Embryonic facial prominence (tissue), 1 donor: ENCODE data around the gene IMMP2L.

Source experiments
- DNase-seq: peaks from one replicate; pipeline ENCODE4 v3.0.0-alpha.2; 2016; ENCODE audit errors: extremely low spot score

IMMP2L gene

DNA sequence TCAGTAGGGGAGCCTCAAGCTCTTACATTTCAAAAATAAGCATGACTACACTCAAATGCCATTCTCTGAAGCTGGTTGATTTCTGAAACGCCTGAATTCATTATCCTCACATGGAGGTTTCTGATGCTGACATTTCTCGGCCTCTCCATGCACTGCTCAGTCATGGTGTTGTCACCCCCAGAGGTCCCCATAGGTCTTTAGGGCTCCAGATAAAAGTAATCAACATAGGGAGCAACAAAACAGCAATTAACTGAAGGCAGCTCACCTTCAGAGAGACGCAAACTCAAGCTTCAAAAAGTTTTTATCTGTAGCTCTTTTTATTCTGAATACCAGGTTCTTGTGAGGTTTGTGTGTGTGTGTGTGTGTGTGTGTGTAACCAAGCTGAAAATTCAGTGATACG is 694.5 kb downstream of the IMMP2L start:
- peak; percentile 21 for DNase-seq

DNA sequence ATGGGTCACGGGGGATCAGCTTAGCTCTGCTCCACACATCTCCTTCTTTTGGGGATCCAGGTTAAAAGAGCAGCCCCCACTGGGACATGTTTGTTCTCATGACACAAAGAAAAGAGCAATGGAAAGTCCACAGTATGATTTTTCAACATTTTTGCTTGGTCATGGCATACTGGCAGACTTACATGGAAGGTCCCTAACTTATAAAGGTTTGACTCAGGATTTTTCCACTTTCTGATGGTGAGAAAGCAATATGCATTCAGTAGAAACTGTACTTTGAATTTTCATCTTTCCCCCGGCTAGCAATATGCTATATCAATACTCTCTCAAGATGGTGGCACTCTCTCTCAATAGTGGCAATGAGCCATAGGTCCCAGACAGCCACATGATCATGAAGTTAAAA is 699.0 kb downstream of the IMMP2L start:
- no peak for DNase-seq

DNA sequence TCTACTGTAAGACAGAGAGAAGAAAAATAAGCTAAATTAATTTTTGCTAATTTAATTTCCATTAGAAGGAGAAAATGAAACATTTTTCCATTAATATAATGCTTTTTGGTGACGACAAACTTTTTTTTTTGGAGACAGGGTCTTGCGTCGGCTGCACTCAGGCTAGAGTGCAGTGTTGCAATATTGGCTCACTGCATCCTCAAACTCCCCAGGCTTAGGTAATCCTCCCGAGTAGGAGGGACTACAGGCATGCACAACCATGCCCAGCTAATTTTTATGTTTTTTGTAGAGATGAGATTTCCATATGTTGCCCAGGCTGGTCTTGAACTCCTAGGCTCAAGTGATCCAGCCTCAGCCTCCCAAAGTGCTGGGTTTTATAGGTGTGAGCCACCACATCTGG is 701.1 kb downstream of the IMMP2L start:
- DNase-seq: no peak

DNA sequence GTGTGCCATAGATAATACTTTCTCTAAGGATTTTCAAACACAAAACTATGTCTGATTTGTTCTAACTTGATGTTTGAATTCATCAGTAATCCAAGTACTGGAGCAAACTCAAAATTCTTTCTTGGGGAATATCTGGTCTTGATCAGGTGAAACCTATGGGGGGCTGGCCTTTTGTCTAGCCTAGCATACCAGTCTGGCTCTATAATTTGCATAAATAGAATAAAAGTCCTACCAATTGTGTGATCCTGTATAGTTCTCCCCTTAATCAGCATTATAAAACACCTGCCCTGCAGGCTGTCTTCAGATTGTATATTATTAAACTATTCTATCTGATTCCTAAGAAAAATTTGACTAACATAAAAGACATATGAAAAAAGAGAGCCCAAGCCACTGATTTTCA is 705.2 kb downstream of the IMMP2L start:
- no peak for DNase-seq

DNA sequence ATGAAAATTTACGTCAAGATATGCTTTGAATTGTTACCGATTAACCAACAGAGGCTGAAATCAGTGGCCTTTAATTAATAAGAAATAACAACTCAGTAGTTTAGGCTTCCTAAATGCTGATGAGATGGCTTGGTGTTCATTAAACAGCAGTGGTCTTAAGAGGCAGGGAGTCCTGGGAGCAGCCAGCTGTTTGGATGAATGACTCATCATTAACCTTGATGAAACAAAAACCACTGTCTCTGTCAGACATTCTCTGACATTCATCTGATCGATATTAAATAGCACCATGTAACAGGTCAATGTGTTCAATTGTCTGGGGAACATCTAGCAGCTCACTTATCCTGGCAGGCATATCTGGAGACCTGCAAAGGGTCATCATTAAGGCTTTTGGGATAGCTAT is 705.6 kb downstream of the IMMP2L start:
- no peak for DNase-seq

DNA sequence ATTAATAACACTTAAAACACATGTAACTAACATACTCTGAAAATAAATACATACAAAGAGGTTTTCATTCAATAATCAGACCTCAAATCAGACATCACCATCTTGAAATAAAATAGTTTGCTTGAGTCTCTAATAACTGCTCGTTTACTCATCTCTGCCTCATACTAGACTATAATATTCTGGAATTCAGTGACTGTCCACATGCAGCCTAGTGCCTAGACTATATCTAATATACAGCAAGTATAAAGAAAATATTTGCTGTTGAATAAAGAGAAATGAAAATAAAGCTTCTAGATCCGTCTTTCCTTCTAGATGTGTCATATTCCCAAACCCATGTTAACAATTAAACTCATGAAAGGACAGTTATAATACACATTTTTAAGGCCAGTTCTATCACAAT is 707.6 kb downstream of the IMMP2L start:
- no peak for DNase-seq

DNA sequence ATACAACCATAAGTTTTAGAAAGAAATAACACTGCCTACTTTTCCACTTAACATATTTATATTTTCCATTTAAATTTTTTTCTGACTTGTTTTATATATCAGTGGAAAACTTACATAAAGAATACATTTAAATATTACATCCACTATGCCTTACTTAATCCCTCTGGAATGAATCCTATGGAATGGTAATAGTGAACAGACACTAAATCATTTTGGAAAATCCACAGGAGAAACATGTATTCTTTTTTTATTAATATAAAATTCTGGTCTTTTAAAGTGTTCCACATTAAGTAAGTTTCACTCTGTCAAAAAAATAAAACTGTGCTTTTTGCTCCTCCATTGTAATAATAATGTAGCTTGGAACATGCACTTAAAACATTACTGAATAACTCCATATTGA is 708.1 kb downstream of the IMMP2L start:
- no peak for DNase-seq

DNA sequence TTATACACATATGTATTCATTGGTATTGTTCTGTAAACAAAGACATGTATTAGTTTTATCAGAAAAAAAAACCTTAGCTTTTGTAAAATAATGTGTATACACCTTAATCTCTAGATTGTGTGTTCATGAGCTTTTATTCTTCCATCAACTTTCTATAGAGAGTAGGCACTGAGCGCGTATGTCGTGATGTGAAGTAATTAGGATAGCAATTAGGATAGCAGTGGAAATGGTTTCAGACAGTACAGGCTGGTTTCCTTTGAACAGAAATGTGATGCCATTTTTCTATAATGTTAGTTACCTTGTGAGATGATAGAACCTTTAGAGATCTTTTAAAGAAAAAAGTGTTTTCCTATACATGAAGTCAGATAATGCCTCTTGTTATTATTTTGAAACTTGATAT is 709.0 kb downstream of the IMMP2L start:
- no peak for DNase-seq

DNA sequence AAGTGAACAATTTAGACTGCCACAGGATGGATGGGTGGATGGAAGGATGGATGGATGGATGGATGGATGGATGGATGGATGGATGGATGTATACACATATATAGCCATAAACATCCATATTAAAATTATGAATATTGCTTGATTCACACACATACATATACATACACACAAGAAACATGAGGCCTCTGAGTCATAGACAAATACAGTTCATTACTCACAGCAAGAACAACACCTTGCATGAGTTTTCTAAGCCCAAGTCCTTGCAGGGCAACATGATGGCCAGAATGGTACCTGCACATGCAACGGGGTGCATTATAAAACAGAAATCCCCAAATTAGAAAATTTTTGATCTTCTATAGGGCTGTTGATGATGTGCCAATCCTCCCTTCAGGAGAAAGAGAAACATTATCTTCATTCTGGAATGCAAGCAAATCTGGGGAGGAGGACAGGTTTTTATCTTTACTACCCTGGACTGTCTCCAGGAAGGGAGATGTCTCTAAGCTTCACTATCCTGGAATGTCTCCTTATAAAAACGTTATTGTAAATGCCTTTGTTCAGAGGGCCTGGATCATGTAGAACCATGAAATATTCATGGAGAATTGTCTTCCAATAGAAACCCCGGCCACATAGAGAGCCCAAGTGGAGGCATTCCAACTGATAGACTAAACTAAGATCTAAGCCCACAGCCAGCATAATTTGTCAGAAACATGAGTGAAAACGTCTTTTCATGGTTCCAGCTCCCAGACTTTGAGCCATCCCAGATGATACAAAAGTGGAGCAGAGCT is 709.9 kb downstream of the IMMP2L start:
- no peak for DNase-seq

DNA sequence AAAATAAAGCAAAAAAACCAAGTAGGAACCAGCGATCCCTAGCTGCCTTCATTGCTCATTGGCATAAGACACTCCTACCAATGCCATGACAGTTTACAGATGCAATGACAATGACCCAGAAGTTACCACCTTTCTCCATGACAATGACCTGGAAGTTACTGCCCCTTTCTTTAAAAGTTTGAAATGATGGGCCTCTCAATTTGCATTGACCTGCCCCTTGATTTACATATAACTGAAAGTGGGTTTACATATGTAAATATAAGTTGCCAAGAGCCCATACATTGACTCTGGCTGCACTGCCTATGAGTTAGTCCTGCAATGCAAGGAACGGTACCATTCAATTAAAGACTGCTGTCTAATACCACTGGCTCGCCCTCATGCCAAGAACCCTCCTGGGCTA is 712.1 kb downstream of the IMMP2L start:
- no peak for DNase-seq

DNA sequence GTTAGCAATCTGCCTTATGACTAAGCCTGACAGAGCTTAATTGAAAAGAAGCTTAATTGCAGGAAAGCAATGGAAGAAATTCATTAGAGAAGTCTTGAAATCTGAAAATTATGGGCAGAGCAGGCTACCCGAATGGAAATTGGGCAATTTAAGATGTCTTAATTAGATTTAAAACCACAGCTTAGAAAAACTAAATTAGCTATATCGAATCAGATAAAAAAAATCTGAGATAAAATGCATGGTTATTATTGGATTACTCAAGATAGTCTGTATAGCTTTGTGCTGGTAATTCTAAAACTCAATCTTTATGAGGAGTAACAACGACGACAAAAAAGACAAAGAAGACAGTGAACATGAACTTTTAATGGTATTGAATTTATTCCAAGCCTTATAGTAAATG is 719.5 kb downstream of the IMMP2L start:
- DNase-seq: no peak

DNA sequence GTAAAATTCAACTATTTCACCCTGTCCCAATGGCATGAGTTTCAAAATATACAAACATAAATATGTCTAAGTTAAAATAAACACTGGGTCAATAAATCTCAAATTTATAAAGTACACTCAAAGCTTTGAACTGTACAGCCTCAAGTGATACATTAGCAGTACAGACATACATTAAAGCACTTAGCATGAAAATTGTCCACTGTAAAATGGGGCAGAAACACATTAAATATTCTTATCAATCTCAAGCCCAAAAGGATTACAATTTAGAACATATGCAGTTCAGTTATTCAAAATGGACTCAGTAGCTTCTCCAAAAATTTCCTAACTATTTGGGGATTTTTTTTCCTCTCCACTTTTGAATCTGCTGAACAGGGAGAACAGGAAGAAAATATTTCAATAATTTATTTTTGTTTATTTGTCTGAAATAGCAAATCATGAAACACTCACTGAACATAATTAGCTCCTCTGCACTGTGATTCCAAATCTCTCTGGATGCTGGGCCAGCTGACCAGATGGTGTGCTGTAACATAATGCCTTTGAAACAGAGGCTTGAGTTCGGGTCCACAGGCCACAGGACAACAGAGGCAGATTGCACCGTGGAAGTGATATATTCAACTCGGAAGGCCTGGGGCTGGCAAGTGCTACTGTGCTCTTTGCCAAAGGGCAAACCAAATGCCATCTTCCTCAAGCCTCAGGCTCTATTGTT is 720.3 kb downstream of the IMMP2L start:
- DNase-seq: no peak

DNA sequence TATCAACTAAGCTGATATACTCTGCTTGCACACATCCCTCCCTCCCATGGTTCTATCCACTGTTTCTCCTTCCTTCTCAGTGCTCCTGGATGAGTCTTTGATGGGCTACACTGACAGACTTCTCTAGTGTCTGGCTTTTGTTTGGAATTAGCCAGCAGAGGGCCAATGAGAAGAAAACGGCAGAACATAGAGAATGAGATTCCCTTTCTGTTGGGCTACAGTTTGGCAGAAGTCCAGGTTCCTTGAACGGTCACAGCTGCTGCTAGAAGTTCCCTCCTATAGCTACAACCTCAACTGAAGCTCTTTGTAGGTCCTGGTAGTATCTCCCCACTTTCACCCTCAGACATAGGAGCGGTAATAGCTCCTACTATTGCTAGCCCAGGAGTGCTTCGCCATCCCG is 722.4 kb downstream of the IMMP2L start:
- no peak for DNase-seq

DNA sequence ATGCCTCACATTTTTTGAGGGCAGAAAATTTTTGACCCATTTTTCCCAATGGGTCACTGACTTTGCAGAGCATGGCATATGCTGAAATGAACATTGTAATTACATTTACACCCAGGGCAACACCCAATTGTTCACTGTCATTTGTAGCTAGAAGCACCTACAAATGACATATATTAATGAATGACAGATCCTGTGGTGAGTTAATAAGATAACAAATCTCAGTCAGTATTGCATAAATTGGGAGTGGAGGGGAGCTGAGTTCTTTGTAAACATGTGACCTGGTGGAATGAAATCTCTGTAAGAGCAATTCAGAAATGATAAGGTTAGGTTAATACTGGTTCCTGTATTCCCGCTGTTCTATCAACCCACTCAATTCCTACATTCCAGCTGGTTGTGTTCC is 726.4 kb downstream of the IMMP2L start:
- DNase-seq: no peak

DNA sequence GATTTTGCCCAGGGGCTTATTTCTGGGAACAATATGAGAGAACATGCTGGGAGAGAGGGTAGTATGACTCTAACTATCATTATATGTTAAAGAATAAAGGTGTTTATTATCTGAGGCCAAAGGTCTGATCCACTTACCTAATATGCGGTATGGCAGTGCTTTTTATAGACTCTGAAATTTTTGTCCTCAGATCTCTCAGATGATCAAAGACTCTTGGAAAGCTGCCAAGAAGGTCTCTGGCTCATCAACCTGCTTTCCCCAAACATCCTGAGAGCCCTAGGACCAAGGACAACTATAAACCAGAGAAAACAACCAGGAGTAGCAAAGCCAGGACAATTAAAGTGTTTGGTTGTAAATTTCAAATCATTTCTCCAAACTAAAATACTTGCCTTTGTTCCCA is 727.1 kb downstream of the IMMP2L start:
- DNase-seq: no peak

DNA sequence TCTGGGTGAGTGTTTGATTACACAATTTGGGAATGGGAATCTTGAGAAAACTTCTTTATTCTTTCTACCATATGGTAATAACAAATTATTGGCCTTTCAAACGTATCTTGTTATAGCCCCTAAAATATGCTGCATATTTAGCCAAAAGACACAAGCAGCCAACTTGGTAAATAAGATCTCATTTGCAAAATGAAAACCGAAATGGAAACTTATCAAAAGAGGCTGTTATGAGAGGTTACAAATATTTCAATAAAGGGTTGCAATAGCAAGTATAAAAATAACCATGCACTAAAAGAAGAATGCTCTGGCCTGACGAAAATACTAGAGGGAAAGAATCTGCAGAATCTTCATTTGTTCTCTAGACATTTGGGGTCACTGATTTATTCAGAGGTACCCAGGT is 730.9 kb downstream of the IMMP2L start:
- DNase-seq: no peak

DNA sequence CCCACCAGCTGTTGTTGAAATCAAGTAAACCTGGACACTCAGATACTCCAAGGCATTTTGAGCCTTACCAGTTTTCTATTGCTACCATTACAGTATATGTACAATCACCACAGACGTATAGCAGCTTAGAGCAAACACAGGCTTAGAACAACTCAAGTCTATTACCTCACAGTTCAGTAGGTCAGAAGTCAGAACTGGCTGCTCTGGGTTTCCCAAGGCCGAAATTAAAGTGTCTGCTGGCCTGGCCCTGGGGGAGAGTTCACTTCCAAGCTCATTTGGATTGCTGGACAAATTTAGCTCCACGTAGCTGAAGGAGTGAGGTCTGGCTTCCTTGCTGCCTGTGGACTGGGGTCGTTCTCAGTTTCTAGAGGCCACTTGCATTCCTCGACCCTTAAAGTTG is 731.5 kb downstream of the IMMP2L start:
- no peak for DNase-seq

DNA sequence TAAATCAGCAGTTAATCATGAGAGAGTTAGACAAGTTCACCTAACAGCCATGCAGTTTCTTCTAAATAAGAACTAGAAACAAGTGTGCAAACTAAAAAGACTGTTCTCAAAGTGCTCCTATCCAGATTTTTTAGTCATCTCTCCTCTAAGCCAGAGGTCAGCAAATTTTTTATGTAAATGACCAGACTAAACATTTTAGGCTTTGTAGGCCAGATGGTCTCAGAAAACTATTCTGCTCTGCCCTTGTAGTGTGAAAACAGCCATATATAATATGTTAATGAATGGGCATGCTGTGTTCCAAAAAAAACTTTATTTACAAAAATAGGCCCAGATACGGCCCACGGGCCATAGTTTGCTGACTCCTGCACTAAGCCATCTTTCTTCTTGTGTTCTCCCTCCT is 734.4 kb downstream of the IMMP2L start:
- no peak for DNase-seq

DNA sequence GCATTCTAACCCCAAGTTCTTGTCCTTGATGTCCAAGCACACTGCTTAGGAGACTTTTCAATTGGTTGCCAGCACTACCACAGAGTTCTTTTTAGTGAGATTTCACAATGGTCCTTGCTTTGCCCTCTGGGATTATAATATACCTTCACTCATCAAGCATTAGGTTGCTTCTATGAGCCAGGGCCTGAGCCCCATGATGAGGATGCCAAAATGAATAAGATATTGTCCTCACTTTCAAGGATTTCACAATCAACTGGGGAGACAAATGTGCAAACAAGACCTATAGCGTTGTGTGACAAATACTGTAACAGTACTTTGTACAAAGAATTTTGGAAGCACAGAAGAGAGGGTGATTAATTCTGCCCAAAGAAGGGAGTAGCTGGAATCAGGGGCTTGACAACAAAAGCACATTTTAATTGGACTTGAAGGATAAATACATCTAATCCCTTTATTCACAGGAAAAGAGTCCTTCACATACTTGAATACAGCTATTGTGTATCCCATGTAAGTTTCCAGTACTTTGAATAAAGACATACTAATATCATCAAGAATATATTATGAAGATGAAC is 734.9 kb downstream of the IMMP2L start:
- no peak for DNase-seq

DNA sequence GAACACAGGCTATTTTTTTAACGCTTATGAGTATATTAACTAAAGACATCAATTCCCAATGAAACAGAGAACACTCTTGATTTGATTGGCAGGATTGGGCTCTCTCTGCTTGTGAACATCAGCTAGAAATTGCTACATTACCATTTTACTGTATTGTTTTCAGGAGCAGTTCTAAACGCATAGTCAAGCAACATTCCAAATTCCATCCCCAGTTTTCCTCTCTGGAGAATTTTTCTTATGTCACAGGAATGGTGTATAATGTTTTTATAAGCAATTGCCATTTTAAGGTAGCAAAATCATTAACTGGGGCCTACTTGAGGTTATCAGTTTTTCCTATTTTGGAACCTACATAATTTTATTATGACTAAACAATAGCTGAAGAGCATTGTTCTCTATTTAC is 748.3 kb downstream of the IMMP2L start:
- no peak for DNase-seq

DNA sequence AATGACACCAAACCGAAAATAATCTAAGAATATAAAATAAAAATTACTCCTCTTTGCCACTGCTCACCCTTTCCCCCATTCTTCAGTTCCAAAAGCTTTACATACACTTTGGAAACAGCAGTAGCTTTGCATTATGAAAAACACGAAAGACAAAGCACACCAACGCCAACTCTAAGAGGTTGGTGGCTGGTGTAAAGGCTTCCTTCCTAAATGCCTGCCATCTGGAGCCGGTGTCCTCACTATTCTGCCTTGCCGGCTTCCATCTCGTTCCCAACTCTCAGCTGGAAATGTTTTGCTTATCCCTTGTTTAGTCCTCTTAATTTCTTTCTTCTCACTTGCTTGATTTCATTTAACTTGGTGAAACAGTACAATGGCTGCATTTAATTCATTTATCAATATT is 752.5 kb downstream of the IMMP2L start:
- DNase-seq: no peak

DNA sequence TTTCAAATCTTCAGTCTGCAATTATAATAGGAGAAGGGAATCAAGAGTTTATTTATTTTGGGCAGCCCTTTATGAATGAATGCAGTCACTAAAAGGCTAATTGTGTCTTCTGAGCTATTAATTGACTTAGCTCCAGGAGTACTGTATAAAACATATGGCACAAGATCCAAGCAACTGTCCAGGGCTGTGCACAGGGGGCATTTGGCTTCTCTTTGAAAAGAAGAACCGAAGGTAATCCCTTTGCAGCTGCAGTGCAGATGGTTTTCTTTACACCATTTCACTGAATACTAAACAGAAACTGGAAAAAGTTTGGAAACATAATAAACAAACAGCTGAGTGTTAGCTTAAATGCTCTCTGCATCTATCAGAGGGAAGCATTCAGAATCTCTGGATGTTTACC is 753.9 kb downstream of the IMMP2L start:
- DNase-seq: no peak

DNA sequence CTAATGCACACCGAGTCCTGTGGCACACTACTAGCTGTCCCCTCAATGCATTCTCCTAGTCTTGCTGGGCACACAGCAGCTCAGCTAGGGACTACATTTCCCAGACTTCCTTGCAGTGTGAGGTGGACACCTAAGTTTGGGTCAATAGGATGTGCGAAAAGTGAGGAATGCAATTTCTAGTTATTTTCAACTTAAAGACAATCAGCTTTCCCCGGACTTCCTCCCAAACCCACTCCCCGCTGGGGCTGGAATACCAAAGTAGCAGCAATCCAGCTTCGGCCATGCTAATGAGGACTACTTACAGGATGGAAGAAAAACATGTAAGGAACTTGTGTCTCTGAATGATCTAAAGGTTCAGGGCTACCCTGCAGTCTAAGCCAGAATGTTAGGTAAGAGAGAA is 757.8 kb downstream of the IMMP2L start:
- DNase-seq: no peak
